HEK293T (cell line): ENCODE measurements around the gene PODNL1.

ENCODE experiments used
- CTCF ChIA-PET: fragments of 350-600 bp; formaldehyde crosslinking; extraction: SDS; loops from one replicate; lab custom pipeline; 2021; ENCODE audit warnings: antibody characterized with exemption, inconsistent platforms; lab: Yijun Ruan, JAX
- POLR2A ChIA-PET: fragments of 350-600 bp; formaldehyde crosslinking; extraction: SDS; loops from one replicate; lab custom pipeline; 2020; ENCODE audit warnings: antibody characterized with exemption, inconsistent platforms; lab: Yijun Ruan, JAX
- DNase-seq: peaks from one replicate; pipeline ENCODE4 v3.0.0; 2012; ENCODE audit warnings: mixed read lengths; ENCODE audit errors: extremely low spot score
- ARNT ChIP-seq: fragments of 450-650 bp; IDR thresholded peaks from 2 replicates; pipeline ENCODE4 v1.6.1; 2017; ENCODE audit warnings: mild to moderate bottlenecking
- BHLHE40 ChIP-seq: fragments of 450-650 bp; IDR thresholded peaks from 2 replicates; pipeline ENCODE4 v1.6.1; 2016; ENCODE audit warnings: mild to moderate bottlenecking, moderate library complexity, borderline replicate concordance
- CTBP1 ChIP-seq: fragments of 450-650 bp; IDR thresholded peaks from 2 replicates; pipeline ENCODE4 v1.6.1; 2016; ENCODE audit warnings: borderline replicate concordance
- ELF4 ChIP-seq: fragments of 450-650 bp; IDR thresholded peaks from 2 replicates; pipeline ENCODE4 v1.6.1; 2017; ENCODE audit warnings: antibody characterized with exemption
- FOXA1 ChIP-seq: fragments of 450-650 bp; IDR thresholded peaks from 2 replicates; pipeline ENCODE4 v1.6.1; 2016; ENCODE audit warnings: mild to moderate bottlenecking
- FOXK2 ChIP-seq: fragments of 450-650 bp; IDR thresholded peaks from 2 replicates; pipeline ENCODE4 v1.6.1; 2016; ENCODE audit warnings: mild to moderate bottlenecking
- FOXM1 ChIP-seq: fragments of 450-650 bp; IDR thresholded peaks from 2 replicates; pipeline ENCODE4 v1.6.1; 2017; ENCODE audit warnings: mild to moderate bottlenecking, borderline replicate concordance
- HDGF ChIP-seq: fragments of 450-650 bp; IDR thresholded peaks from 2 replicates; pipeline ENCODE4 v1.6.1; 2017; ENCODE audit warnings: antibody characterized with exemption, borderline replicate concordance
- L3MBTL2 ChIP-seq: fragments of 450-650 bp; conservative IDR thresholded peaks from 2 replicates; pipeline ENCODE4 v1.6.1; 2016; ENCODE audit warnings: mild to moderate bottlenecking
- LEF1 ChIP-seq: fragments of 450-650 bp; IDR thresholded peaks from 2 replicates; pipeline ENCODE4 v1.6.1; 2017; ENCODE audit warnings: mild to moderate bottlenecking, borderline replicate concordance
- NFRKB ChIP-seq: fragments of 450-650 bp; IDR thresholded peaks from 2 replicates; pipeline ENCODE4 v1.6.1; 2016; ENCODE audit warnings: mild to moderate bottlenecking, moderate library complexity
- SP1 ChIP-seq: fragments of 450-650 bp; IDR thresholded peaks from 2 replicates; pipeline ENCODE4 v1.6.1; 2017
- SUZ12 ChIP-seq: fragments of 450-650 bp; IDR thresholded peaks from 2 replicates; pipeline ENCODE4 v1.6.1; 2016; ENCODE audit warnings: mild to moderate bottlenecking
- TARDBP ChIP-seq: fragments of 450-650 bp; IDR thresholded peaks from 2 replicates; pipeline ENCODE4 v1.6.1; 2016
- ZNF384 ChIP-seq: fragments of 450-650 bp; IDR thresholded peaks from 2 replicates; pipeline ENCODE4 v1.6.1; 2016
- TF ChIP-seq, protein P1 (sequence below): fragments of 450-650 bp; IDR thresholded peaks from 2 replicates; pipeline ENCODE4 v1.6.1; 2016

The PODNL1 gene

DNA sequence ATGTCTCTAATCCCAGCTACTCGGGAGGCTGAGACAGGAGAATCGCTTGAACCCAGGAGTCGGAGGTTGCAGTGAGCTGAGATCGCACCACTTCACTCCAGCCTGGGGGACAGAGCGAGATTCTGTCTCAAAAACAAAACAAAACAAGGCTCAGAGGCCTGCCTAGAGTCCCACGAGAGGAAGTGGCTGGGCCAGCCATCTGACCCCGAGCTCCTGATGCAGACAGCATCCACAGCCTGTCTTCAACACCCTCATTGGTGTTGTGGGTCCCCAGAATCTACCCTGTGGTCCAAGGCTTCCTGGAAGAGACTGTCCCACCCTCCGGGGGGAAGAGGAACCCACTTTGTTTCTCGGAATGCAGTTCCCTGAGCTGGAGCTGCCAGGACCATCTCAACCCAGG is 43.2 kb upstream of the PODNL1 start:
- POLR2A ChIA-PET: interaction anchor here (1.2 kb wide), 1 partner anchor 24 kb away, joined by 3 read pairs; the partner anchor contains the start of gene RFX1
- no peak for DNase-seq
- TF ChIP-seq NFRKB: no peak
- no peak for TF ChIP-seq SUZ12
- TF ChIP-seq ELF4: no peak
- TF ChIP-seq FOXK2: no peak
- TF ChIP-seq BHLHE40: no peak
- TF ChIP-seq CTBP1: no peak
- no peak for TF ChIP-seq SP1
- no peak for TF ChIP-seq LEF1
- no peak for TF ChIP-seq ZNF384
- no peak for TF ChIP-seq HDGF
- TF ChIP-seq ARNT: no peak
- TF ChIP-seq, protein P1, sequence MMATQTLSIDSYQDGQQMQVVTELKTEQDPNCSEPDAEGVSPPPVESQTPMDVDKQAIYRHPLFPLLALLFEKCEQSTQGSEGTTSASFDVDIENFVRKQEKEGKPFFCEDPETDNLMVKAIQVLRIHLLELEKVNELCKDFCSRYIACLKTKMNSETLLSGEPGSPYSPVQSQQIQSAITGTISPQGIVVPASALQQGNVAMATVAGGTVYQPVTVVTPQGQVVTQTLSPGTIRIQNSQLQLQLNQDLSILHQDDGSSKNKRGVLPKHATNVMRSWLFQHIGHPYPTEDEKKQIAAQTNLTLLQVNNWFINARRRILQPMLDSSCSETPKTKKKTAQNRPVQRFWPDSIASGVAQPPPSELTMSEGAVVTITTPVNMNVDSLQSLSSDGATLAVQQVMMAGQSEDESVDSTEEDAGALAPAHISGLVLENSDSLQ: no peak
- CTCF ChIA-PET: interaction anchor here (1.0 kb wide), 1 partner anchor 50 kb away, joined by 3 read pairs; the partner anchor contains the start of gene IL27RA

DNA sequence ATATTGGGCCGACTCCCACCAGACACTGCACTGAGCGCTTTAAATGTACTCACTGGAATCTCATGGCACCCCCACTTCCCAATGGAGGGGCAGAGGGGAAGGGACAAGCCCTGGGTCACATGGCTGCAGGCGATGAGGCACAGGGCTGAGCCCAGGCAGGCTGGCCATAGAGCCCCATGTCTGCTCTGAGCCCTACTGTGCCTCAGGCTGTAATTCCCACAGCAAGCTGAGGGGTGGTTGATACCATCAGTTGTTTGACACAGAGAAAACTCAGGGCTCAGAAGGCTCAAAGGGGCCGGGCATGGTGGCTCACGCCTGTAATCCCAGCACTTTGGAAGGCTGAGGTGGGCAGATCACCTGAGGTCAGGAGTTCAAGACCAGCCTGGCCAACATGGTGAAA is 42.8 kb upstream of the PODNL1 start:
- TF ChIP-seq, protein P1: no peak
- TF ChIP-seq FOXK2 (no peak), BHLHE40 (no peak), ZNF384 (no peak), CTBP1 (no peak), LEF1 (no peak), TARDBP (no peak), L3MBTL2 (no peak), FOXM1 (no peak), FOXA1 (no peak), NFRKB (no peak), HDGF (no peak), ELF4 (no peak), SUZ12 (no peak), ARNT (no peak), SP1 (no peak)
- no peak for DNase-seq
- POLR2A ChIA-PET: interaction anchor here (1.2 kb wide), 1 partner anchor 25 kb away, joined by 3 read pairs; the partner anchor contains the start of gene RFX1
- CTCF ChIA-PET: no interaction called here

DNA sequence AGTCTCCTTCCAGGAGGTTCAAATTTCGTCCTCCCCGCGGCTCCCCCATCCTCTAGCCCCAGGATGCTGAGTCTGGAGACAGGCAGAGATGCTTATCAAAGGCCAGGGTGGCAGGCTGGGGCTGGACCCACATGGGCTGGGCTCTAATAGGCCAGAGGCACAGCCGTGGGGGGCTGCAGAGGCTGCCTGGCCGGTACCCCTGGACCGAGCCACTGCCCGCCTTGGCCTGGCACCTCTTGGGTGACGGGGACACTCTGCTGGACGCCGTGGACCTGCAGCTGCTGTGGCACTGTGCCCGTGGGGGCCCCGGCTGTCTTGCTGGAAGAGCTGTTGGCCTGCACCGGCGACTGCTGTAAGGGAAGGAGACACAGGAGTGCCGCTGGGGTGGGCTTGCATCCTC is 42.1 kb upstream of the PODNL1 start:
- DNase-seq: no peak
- ChIA-PET POLR2A (no interaction called here), CTCF (no interaction called here)
- TF ChIP-seq BHLHE40: no peak
- no peak for TF ChIP-seq NFRKB
- TF ChIP-seq, protein P1: no peak
- no peak for TF ChIP-seq HDGF
- no peak for TF ChIP-seq LEF1
- no peak for TF ChIP-seq FOXM1
- no peak for TF ChIP-seq SUZ12
- no peak for TF ChIP-seq TARDBP
- no peak for TF ChIP-seq FOXA1
- TF ChIP-seq ELF4: no peak
- TF ChIP-seq ARNT: no peak
- TF ChIP-seq CTBP1: no peak
- TF ChIP-seq ZNF384: no peak
- TF ChIP-seq FOXK2: no peak
- TF ChIP-seq SP1: no peak
- TF ChIP-seq L3MBTL2: no peak

DNA sequence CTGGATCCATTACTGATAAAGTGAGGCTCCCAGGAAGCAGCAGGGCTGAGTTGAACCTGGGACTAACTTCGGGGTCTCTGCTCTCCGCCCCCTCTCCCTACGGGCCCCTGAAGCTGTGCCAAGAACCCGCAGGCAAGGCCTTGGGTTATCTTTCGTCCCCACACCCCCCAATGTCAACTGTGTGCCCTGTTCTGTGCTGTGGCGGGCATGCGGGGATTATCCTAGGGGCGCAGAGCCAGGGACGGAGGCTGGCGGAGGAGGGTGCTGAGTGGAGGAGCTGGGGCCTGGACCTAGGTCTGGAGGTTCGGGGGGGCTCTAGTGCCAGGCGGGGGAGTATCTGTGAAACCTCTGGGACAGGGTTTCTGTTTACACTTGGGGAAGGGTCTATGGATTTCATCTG is 41.5 kb upstream of the PODNL1 start:
- POLR2A ChIA-PET: no interaction called here

DNA sequence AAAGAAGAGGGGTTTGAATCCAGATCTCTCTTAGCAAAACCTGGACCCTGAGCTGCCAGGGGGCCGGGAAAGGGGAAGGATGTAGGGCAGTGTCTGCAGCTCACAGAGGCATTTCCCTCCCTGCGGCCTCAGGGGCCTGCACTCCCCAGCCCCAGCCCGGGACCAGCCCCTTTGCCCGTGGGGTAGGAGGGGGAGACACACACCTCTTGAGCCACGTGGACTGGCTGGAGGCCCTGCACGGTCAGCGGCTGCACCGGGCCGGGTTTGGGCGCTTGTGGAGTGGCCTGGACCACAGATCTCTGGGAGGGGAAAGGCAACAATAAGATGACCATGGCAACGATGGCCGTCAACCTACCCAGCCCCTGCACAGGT is 41.0 kb upstream of the PODNL1 start:
- TF ChIP-seq ZNF384: no peak
- no peak for TF ChIP-seq ELF4
- no peak for TF ChIP-seq NFRKB
- TF ChIP-seq, protein P1: no peak
- TF ChIP-seq L3MBTL2: no peak
- no peak for TF ChIP-seq CTBP1
- no peak for TF ChIP-seq LEF1
- TF ChIP-seq SUZ12: no peak
- TF ChIP-seq BHLHE40: no peak
- no peak for TF ChIP-seq SP1
- TF ChIP-seq FOXM1: no peak
- no peak for TF ChIP-seq FOXA1
- no peak for TF ChIP-seq ARNT
- TF ChIP-seq TARDBP: no peak
- TF ChIP-seq FOXK2: no peak
- no peak for TF ChIP-seq HDGF
- DNase-seq: no peak
- CTCF ChIA-PET: no interaction called here
- POLR2A ChIA-PET: no interaction called here

More for the DNA sequence above, 41.5 kb upstream of the PODNL1 start:
- TF ChIP-seq SP1 (no peak), FOXA1 (no peak), FOXK2 (no peak), L3MBTL2 (no peak), BHLHE40 (no peak), TARDBP (no peak), SUZ12 (no peak), CTBP1 (no peak), LEF1 (no peak), ZNF384 (no peak), NFRKB (no peak), ARNT (no peak), HDGF (no peak), FOXM1 (no peak)
- no peak for DNase-seq
- CTCF ChIA-PET: no interaction called here
